T-cell (primary cell): ENCODE results near the gene NRP1. TPM values are rescaled to one million over a fixed set of nuclear protein-coding genes. Genes with fewer than 3 reads are reported as not detected.

Experiments
- ATAC-seq, 4 experiments: fragments of 200-7000 bp in 3 of 4; fragments of 150-1000 bp in 1 of 4; cut with Tn5 transposase; replicated peaks in 1 of 4; 1 replicate in 3 of 4; 2 replicates in 1 of 4; pipeline ENCODE4 v1.10.0; 2021; ENCODE audit warnings: moderate library complexity in 3 of 4, mild to moderate bottlenecking in 2 of 4, moderate number of reproducible peaks in 1 of 4
- CTCF ChIA-PET, 2 donors: fragments of 300-600 bp; sonication (Branson Sonifier 250); formaldehyde crosslinking; loops; one replicate each; lab custom pipeline; 2022; ENCODE audit warnings: antibody characterized with exemption in 2 of 2; lab: Charles Lee
- POLR2A ChIA-PET, 2 donors: fragments of 300-600 bp; sonication (Branson Sonifier 250); formaldehyde crosslinking; loops; one replicate each; lab custom pipeline; 2022; ENCODE audit warnings: antibody characterized with exemption in 2 of 2; lab: Charles Lee
- DNase-seq, 35 experiments: peaks; one replicate each; pipeline versions ENCODE4 v3.0.0 to v3.0.0-alpha.2; 2013 to 2023
- H3K27ac ChIP-seq: one replicate; pipeline ENCODE4 v1.5.1; 2013; ENCODE audit warnings: low read length
- H3K27me3 ChIP-seq, 2 experiments: replicated peaks in 1 of 2; 1 replicate in 1 of 2; 2 replicates in 1 of 2; pipeline versions ENCODE4 v1.6.1 to v1.7.0; 2013; ENCODE audit warnings: low read length in 1 of 2, mixed read lengths in 1 of 2; ENCODE audit not compliant: control insufficient read depth in 2 of 2, insufficient read depth in 2 of 2; ENCODE audit errors: extremely low read depth in 1 of 2
- H3K36me3 ChIP-seq, 2 donors: 1 replicate in 1 of 2; 2 replicates in 1 of 2; pipeline versions ENCODE4 v1.6.1 to v1.7.0; 2013; ENCODE audit warnings: low read length in 1 of 2; ENCODE audit not compliant: control insufficient read depth in 2 of 2, insufficient read depth in 1 of 2; ENCODE audit errors: extremely low read depth in 1 of 2
- H3K4me1 ChIP-seq, 2 experiments: 1 replicate in 1 of 2; 2 replicates in 1 of 2; pipeline versions ENCODE4 v1.6.1 to v1.7.0; 2013; ENCODE audit warnings: low read length in 2 of 2, mixed read lengths in 1 of 2; ENCODE audit not compliant: insufficient read depth in 2 of 2, control insufficient read depth in 1 of 2; ENCODE audit errors: extremely low read depth in 1 of 2
- H3K4me3 ChIP-seq, 2 donors: 1 replicate in 1 of 2; 2 replicates in 1 of 2; pipeline versions ENCODE4 v1.5.1 to v1.7.0; 2013; ENCODE audit warnings: mild to moderate bottlenecking in 2 of 2, low read length in 1 of 2, moderate library complexity in 1 of 2; ENCODE audit not compliant: control insufficient read depth in 1 of 2; ENCODE audit errors: extremely low read depth in 1 of 2
- H3K9me3 ChIP-seq: 2 replicates; pipeline ENCODE4 v1.7.0; 2013
- H3K27ac Mint-ChIP-seq, 2 donors: one replicate each; pipeline ENCODE4 v1.8.0; 2020 to 2021; ENCODE audit warnings: mild to moderate bottlenecking in 2 of 2, mixed read lengths in 2 of 2
- H3K27me3 Mint-ChIP-seq, 2 donors: one replicate each; pipeline ENCODE4 v1.8.0; 2021 to 2022; ENCODE audit warnings: mixed read lengths in 2 of 2
- H3K36me3 Mint-ChIP-seq: one replicate; pipeline ENCODE4 v1.8.0; 2021; ENCODE audit warnings: mixed read lengths
- H3K4me1 Mint-ChIP-seq, 3 donors: one replicate each; pipeline ENCODE4 v1.8.0; 2020 to 2022; ENCODE audit warnings: mixed read lengths in 3 of 3, mild to moderate bottlenecking in 1 of 3
- H3K4me3 Mint-ChIP-seq, 3 donors: one replicate each; pipeline ENCODE4 v1.8.0; 2020 to 2022; ENCODE audit warnings: mild to moderate bottlenecking in 3 of 3, mixed read lengths in 3 of 3, moderate library complexity in 3 of 3
- H3K9me3 Mint-ChIP-seq, 3 donors: one replicate each; pipeline ENCODE4 v1.8.0; 2020 to 2022; ENCODE audit warnings: mixed read lengths in 3 of 3
- WGBS: methylation state at CpG from one replicate; pipeline ENCODE4 v1.1.5; 2013; ENCODE audit warnings: missing lambda C conversion rate; ENCODE audit not compliant: insufficient coverage; 5-methylcytosine and 5-hydroxymethylcytosine counted together
- total RNA-seq, 35 experiments: library from RNA in 6 of 35; stranded (reverse) in 6 of 35; fragments of 120-200 nt in 1 of 35; gene quantifications; one replicate each; pipeline versions ENCODE4 v1.2.1 to v1.2.4 and lab custom pipeline; 2013 to 2026

Gene NRP1
- total RNA-seq, 5 donors from 2014 or later (not counting 1 experiment from before 2014, with no cell fraction given) = 0.62 to 1.9 (median 1.1) TPM; not detected in 2

- Mint-ChIP-seq H3K4me3 (no peak overlapping the region), H3K27me3 (no peaks in the 10 kb centered on the region), H3K36me3 (no peaks in the 10 kb centered on the region), H3K27ac (no peak overlapping the region), H3K4me1 (peaks cover 13 to 17% (median 15%) of the 10 kb centered on the region in 3 donors), H3K9me3 (no peaks in the 10 kb centered on the region)
- Histone ChIP-seq H3K36me3 (no peaks in the 10 kb centered on the region), H3K4me3 (no peak overlapping the region), H3K4me1 (peaks cover 0 to 2% of the 10 kb centered on the region in 2 experiments), H3K27me3 (no peaks in the 10 kb centered on the region), H3K27ac (no peak overlapping the region), H3K9me3 (no peaks in the 10 kb centered on the region)
- no peak for DNase-seq
- ATAC-seq = no peak
- POLR2A ChIA-PET = no interaction called here
- WGBS = 92% methylated on average over 1 of the region's 6 CpGs
- CTCF ChIA-PET = interaction anchor here in 1 of 2 donors (1.1 kb wide), 1 partner anchor 46 kb away, joined by 3 read pairs; no protein-coding TSS in a partner anchor
Measured at GRCh38 chr10:33161550-33162247, 172.8 kb downstream of the NRP1 start.

GRCh38 chr10:33160151-33160550 is 174.3 kb downstream of the NRP1 start:
- H3K9me3 Mint-ChIP-seq = no peaks in the 10 kb centered on the region
- Histone ChIP-seq H3K4me1 (peaks cover 2 to 7% of the 10 kb centered on the region in 2 experiments), H3K9me3 (no peaks in the 10 kb centered on the region), H3K27ac (no peak overlapping the region), H3K36me3 (no peaks in the 10 kb centered on the region), H3K4me3 (no peak overlapping the region), H3K27me3 (no peaks in the 10 kb centered on the region)
- ChIA-PET CTCF (interaction anchor here in 1 of 2 donors (0.7 kb wide), 1 partner anchor 1108 kb away, joined by 3 read pairs; no protein-coding TSS in a partner anchor), POLR2A (no interaction called here)
- WGBS = 93% methylated on average over 5 of the region's 8 CpGs
- H3K27me3 Mint-ChIP-seq = no peaks in the 10 kb centered on the region
- no peak overlapping the region for H3K4me3 Mint-ChIP-seq
- DNase-seq = no peak
- H3K27ac Mint-ChIP-seq = no peak overlapping the region
- no peak for ATAC-seq
- H3K36me3 Mint-ChIP-seq = no peaks in the 10 kb centered on the region
- H3K4me1 Mint-ChIP-seq = peaks cover 21 to 29% (median 25%) of the 10 kb centered on the region in 3 donors

- ChIA-PET POLR2A (no interaction called here), CTCF (interaction anchor here in 1 of 2 donors (0.6 kb wide), 1 partner anchor 804 kb away, joined by 3 read pairs; no protein-coding TSS in a partner anchor)
- Mint-ChIP-seq H3K4me1 (peaks cover 36 to 43% (median 37%) of the 10 kb centered on the region in 3 donors), H3K4me3 (no peak overlapping the region), H3K27ac (no peak overlapping the region), H3K9me3 (no peaks in the 10 kb centered on the region), H3K27me3 (no peaks in the 10 kb centered on the region), H3K36me3 (peaks cover 4% of the 10 kb centered on the region)
- H3K4me1 ChIP-seq = peaks cover 15 to 30% of the 10 kb centered on the region in 2 experiments
- H3K4me3 ChIP-seq = no peak overlapping the region
- H3K27ac ChIP-seq = no peak overlapping the region
- H3K27me3 ChIP-seq = no peaks in the 10 kb centered on the region
- no peaks in the 10 kb centered on the region for H3K9me3 ChIP-seq
- 82% methylated on average over 3 of the region's 4 CpGs for WGBS
- no peaks in the 10 kb centered on the region for H3K36me3 ChIP-seq
- DNase-seq (no peak), ATAC-seq (no peak)
Measured at GRCh38 chr10:33157103-33157502, 177.4 kb downstream of the NRP1 start.

- Histone ChIP-seq H3K36me3 (no peaks in the 10 kb centered on the region), H3K9me3 (no peaks in the 10 kb centered on the region), H3K27ac (no peak overlapping the region), H3K27me3 (no peaks in the 10 kb centered on the region), H3K4me3 (no peak overlapping the region), H3K4me1 (peaks cover 21 to 41% of the 10 kb centered on the region in 2 experiments)
- peak overlapping the region; percentile 59 to 79 for H3K27ac Mint-ChIP-seq
- DNase-seq (peak in 22 of 35 experiments; percentile 11 to 80 (median 31)), ATAC-seq (peak; percentile 59 to 83 (median 74))
- H3K27me3 Mint-ChIP-seq = no peaks in the 10 kb centered on the region
- peaks cover 43 to 53% (median 45%) of the 10 kb centered on the region in 3 donors for H3K4me1 Mint-ChIP-seq
- WGBS = 82% methylated on average over 2 of the region's 10 CpGs
- peak overlapping the region in 1 of 3 donors; percentile 2 for H3K4me3 Mint-ChIP-seq
- POLR2A ChIA-PET = no interaction called here
- CTCF ChIA-PET = interaction anchor here (0.5 to 1.4 kb wide), 17 partner anchors 12 to 827 kb away, joined by 3 to 7 read pairs (median 3); no protein-coding TSS in a partner anchor
- peaks cover 4% of the 10 kb centered on the region for H3K36me3 Mint-ChIP-seq
- H3K9me3 Mint-ChIP-seq = no peaks in the 10 kb centered on the region
Measured at GRCh38 chr10:33155720-33156638, 178.5 kb downstream of the NRP1 start.

- peaks cover 55 to 65% (median 57%) of the 10 kb centered on the region in 3 donors for H3K4me1 Mint-ChIP-seq
- H3K4me3 Mint-ChIP-seq = no peak overlapping the region
- ChIA-PET CTCF (interaction anchor here (0.6 to 2.2 kb wide), 7 partner anchors 28 to 528 kb away, joined by 3 to 9 read pairs (median 4); no protein-coding TSS in a partner anchor), POLR2A (interaction anchor here in 1 of 2 donors (0.6 to 1.4 kb wide), 2 partner anchors 21 to 38 kb away, joined by 3 read pairs; no protein-coding TSS in a partner anchor)
- H3K36me3 Mint-ChIP-seq = peaks cover 4% of the 10 kb centered on the region
- Histone ChIP-seq H3K4me1 (peaks cover 27 to 46% of the 10 kb centered on the region in 2 experiments), H3K27ac (peak overlapping the region; percentile 63), H3K27me3 (no peaks in the 10 kb centered on the region), H3K36me3 (no peaks in the 10 kb centered on the region), H3K4me3 (no peak overlapping the region), H3K9me3 (no peaks in the 10 kb centered on the region)
- no peak for ATAC-seq
- H3K27me3 Mint-ChIP-seq = no peaks in the 10 kb centered on the region
- no CpG with 5 or more reads among the region's 5 CpGs for WGBS
- H3K9me3 Mint-ChIP-seq = no peaks in the 10 kb centered on the region
- H3K27ac Mint-ChIP-seq = peak overlapping the region; percentile 89 to 91
- no peak for DNase-seq
Measured at GRCh38 chr10:33154590-33154989, 179.9 kb downstream of the NRP1 start.
